ENCODE results near the gene HIF1A.

HIF1A gene

GRCh38 chr14:61733972-61734371 is 38.7 kb downstream of the HIF1A start:
- H3K79me2 ChIP-seq (ENCODE audit: low read length): peaks cover 26% of the 10 kb centered on the region
- H4K20me1 ChIP-seq (ENCODE audit: insufficient read depth, low read length): peaks cover 51% of the 10 kb centered on the region

GRCh38 chr14:61736751-61737150 is 41.4 kb downstream of the HIF1A start:
- H3K9me3 ChIP-seq (ENCODE audit: insufficient read depth, low read length): no peaks in the 10 kb centered on the region
- no peaks in the 10 kb centered on the region for H3K27me3 ChIP-seq (ENCODE audit: low read depth, low read length)
- TF ChIP-seq EZH2phosphoT487 (IDR thresholded peaks at IDR 0.05; ENCODE audit: low read depth) (no peak), CTCF (IDR thresholded peaks at IDR 0.05; ENCODE audit: low read depth, low read length) (no peak)
- no peak overlapping the region for H3K4me2 ChIP-seq (ENCODE audit: low read length)
- no peak overlapping the region for H3K9ac ChIP-seq (ENCODE audit: low read length)
- H2AFZ ChIP-seq (ENCODE audit: low read depth, low read length): no peak overlapping the region
- H3K4me3 ChIP-seq (ENCODE audit: low read length): no peak overlapping the region
- H4K20me1 ChIP-seq (ENCODE audit: insufficient read depth, low read length): peaks cover 39% of the 10 kb centered on the region
- no peak overlapping the region for H3K27ac ChIP-seq (ENCODE audit: low read length)
- peaks cover 75% of the 10 kb centered on the region for H3K36me3 ChIP-seq (replicated peaks; ENCODE audit: low read depth, low read length)
- no peaks in the 10 kb centered on the region for H3K4me1 ChIP-seq (ENCODE audit: low read length)
- peaks cover 19% of the 10 kb centered on the region for H3K79me2 ChIP-seq (ENCODE audit: low read length)

More at GRCh38 chr14:61733972-61734371, 38.7 kb downstream of the HIF1A start:
- no peaks in the 10 kb centered on the region for H3K9me3 ChIP-seq (ENCODE audit: insufficient read depth, low read length)
- no peak overlapping the region for H3K4me3 ChIP-seq (ENCODE audit: low read length)
- no peak overlapping the region for H3K4me2 ChIP-seq (ENCODE audit: low read length)
- no peak overlapping the region for H3K27ac ChIP-seq (ENCODE audit: low read length)
- H3K27me3 ChIP-seq (ENCODE audit: low read depth, low read length): no peaks in the 10 kb centered on the region
- no peak for TF ChIP-seq CTCF (IDR thresholded peaks at IDR 0.05; ENCODE audit: low read depth, low read length)
- no peak for TF ChIP-seq EZH2phosphoT487 (IDR thresholded peaks at IDR 0.05; ENCODE audit: low read depth)
- H2AFZ ChIP-seq (ENCODE audit: low read depth, low read length): no peak overlapping the region
- no peak overlapping the region for H3K9ac ChIP-seq (ENCODE audit: low read length)
- no peaks in the 10 kb centered on the region for H3K4me1 ChIP-seq (ENCODE audit: low read length)
- H3K36me3 ChIP-seq (replicated peaks; ENCODE audit: low read depth, low read length): peaks cover 73% of the 10 kb centered on the region

GRCh38 chr14:61737915-61738314 is 42.6 kb downstream of the HIF1A start:
- no peaks in the 10 kb centered on the region for H3K9me3 ChIP-seq (ENCODE audit: insufficient read depth, low read length)
- no peaks in the 10 kb centered on the region for H3K4me1 ChIP-seq (ENCODE audit: low read length)
- no peaks in the 10 kb centered on the region for H3K27me3 ChIP-seq (ENCODE audit: low read depth, low read length)
- peaks cover 76% of the 10 kb centered on the region for H3K36me3 ChIP-seq (replicated peaks; ENCODE audit: low read depth, low read length)
- peaks cover 40% of the 10 kb centered on the region for H4K20me1 ChIP-seq (ENCODE audit: insufficient read depth, low read length)
- no peak overlapping the region for H2AFZ ChIP-seq (ENCODE audit: low read depth, low read length)
- TF ChIP-seq CTCF (IDR thresholded peaks at IDR 0.05; ENCODE audit: low read depth, low read length) (no peak), EZH2phosphoT487 (IDR thresholded peaks at IDR 0.05; ENCODE audit: low read depth) (no peak)
- peaks cover 24% of the 10 kb centered on the region for H3K79me2 ChIP-seq (ENCODE audit: low read length)
- no peak overlapping the region for H3K27ac ChIP-seq (ENCODE audit: low read length)
- H3K4me3 ChIP-seq (ENCODE audit: low read length): no peak overlapping the region
- H3K4me2 ChIP-seq (ENCODE audit: low read length): no peak overlapping the region
- H3K9ac ChIP-seq (ENCODE audit: low read length): no peak overlapping the region

GRCh38 chr14:61739133-61739532 is 43.8 kb downstream of the HIF1A start:
- Histone ChIP-seq H3K79me2 (ENCODE audit: low read length) (peaks cover 29% of the 10 kb centered on the region), H3K4me2 (ENCODE audit: low read length) (no peak overlapping the region), H3K9me3 (ENCODE audit: insufficient read depth, low read length) (no peaks in the 10 kb centered on the region), H3K27me3 (ENCODE audit: low read depth, low read length) (no peaks in the 10 kb centered on the region), H3K4me3 (ENCODE audit: low read length) (no peak overlapping the region), H3K27ac (ENCODE audit: low read length) (no peak overlapping the region), H3K9ac (ENCODE audit: low read length) (no peak overlapping the region), H2AFZ (ENCODE audit: low read depth, low read length) (no peak overlapping the region), H3K4me1 (ENCODE audit: low read length) (no peaks in the 10 kb centered on the region), H4K20me1 (ENCODE audit: insufficient read depth, low read length) (peaks cover 44% of the 10 kb centered on the region), H3K36me3 (replicated peaks; ENCODE audit: low read depth, low read length) (peaks cover 75% of the 10 kb centered on the region)
- no peak for TF ChIP-seq EZH2phosphoT487 (IDR thresholded peaks at IDR 0.05; ENCODE audit: low read depth)
- no peak for TF ChIP-seq CTCF (IDR thresholded peaks at IDR 0.05; ENCODE audit: low read depth, low read length)

Measured in OCI-LY3 (cell line).